DMS53 treated with DMSO at 0.1 percent for 48 hours (cell line): Measurements from ENCODE around the gene PCNT.

ENCODE experiments used
- DNase-seq: peaks from one replicate; lab custom pipeline; 2025; ENCODE audit not compliant: unreplicated experiment; lab: John Stamatoyannopoulos, UW

The PCNT gene

DNA sequence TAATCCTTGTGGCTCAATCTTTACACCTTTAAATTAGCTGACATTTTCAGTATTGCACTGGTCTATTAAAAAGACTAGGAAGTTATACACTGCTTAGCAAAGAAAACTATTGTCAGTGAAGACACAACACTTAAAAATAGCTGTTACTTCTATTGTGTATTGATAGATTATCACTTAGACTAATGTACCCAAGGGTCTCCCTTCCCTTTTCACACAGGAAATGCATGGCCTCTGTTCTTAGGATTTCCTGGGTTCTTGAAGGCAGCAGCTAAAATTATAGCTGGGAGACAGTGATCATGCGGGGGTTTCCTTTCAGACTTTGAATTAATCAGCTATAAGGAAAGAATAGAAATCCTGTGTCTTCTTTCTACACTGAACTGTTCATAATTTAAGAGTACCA is 147.6 kb downstream of the PCNT start:
- DNase-seq = no peak

DNA sequence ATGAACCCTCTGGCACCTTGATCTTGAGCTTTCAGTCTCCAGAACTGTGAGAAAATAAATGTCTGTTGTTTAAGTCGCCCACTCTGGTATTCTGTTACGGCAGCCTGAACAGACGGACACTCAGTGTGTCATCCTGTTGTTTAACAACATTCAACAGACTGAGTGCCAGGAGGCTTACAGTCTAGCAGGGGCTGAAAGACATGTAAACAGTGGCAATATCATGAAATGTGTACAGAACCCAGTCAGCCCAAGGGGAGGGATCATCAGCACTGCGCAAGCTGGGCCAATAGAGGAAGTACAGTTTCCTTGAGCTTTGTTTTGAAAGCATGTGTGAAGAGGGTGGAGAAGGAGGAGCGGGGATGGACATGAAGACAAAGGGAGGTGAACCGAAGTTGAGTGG is 148.3 kb downstream of the PCNT start:
- no peak for DNase-seq

- DNase-seq = no peak
Measured at GRCh38 chr21:46474382-46474781, 150.4 kb downstream of the PCNT start.

GRCh38 chr21:46475296-46475695 is 151.3 kb downstream of the PCNT start:
- DNase-seq = no peak

GRCh38 chr21:46477765-46478164 is 153.8 kb downstream of the PCNT start:
- no peak for DNase-seq

DNA sequence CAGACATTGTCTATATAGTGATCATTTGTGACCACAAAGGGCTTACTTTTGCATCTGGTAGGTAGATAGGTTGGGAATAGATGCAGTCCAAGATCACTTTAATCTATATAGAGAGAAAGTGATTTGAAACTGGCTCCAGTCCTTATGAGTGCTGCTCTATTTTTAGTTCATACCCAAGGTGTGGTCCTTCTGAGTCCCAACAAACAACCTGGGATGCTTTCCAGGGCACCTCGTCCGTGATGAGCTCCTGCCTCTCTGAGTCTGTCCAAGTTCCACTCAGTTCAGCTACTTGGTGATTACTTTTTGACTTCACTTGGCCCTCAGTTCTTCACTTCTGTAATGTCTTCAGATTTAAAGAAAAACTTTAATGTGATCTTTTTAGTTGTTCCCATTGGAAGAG is 155.0 kb downstream of the PCNT start:
- DNase-seq = no peak

GRCh38 chr21:46480466-46480865 is 156.5 kb downstream of the PCNT start:
- DNase-seq = no peak

DNA sequence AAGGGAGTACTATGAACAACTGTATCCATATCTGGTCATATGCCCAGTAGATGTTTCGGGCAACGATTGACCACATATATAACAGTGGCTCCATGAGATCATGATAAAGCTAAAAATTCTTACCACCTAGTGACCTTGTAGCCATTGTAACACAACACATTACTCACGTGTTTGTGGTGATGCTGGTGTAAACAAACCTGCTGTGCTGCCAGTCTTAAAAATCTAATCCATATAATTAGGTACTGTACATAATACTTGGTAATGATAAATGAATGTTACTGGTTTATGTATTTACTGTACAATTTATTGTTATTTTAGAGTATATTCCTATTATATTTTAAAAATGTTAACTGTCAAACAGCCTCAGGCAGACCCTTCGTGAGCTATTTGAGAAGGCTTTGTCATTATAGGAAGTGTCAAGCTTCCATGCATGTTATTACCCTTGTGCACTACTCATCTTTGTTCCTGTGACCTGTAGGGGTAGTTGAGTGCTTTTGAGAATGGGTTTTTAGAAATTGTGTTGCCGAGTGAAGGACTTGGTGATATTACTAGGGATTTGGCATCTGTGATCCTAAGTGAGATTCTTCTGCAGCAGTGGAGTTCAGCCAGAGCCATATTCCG is 158.4 kb downstream of the PCNT start:
- DNase-seq = no peak

GRCh38 chr21:46482846-46483231 is 158.9 kb downstream of the PCNT start:
- no peak for DNase-seq

GRCh38 chr21:46483300-46484295 is 159.6 kb downstream of the PCNT start:
- no peak for DNase-seq

- DNase-seq = no peak
Measured at GRCh38 chr21:46486481-46487126, 162.6 kb downstream of the PCNT start.

DNA sequence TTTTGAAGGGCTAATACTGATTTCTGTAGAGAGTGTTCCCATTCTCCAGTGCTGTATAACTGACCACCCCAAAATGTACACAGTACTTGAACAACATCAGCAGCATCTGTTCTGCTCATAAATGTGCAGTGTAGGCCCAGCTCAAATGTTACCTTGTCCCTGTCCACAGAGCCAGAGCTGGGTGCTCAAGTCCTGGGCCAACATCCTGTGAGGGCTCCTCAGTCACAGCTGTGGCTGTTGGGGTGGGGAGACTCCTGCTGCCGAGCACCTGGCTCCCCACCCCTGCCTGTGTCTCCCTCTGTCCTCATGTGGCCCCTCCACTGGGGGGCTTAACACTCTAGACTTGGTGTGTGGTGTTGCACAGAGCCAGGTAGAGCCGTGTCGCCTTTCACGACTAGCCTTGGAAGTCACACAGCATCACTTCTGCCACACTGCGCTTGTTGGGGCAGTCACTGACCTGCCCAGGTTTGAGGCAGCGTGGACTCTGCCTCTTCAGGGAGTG is 165.3 kb downstream of the PCNT start:
- DNase-seq = no peak

DNA sequence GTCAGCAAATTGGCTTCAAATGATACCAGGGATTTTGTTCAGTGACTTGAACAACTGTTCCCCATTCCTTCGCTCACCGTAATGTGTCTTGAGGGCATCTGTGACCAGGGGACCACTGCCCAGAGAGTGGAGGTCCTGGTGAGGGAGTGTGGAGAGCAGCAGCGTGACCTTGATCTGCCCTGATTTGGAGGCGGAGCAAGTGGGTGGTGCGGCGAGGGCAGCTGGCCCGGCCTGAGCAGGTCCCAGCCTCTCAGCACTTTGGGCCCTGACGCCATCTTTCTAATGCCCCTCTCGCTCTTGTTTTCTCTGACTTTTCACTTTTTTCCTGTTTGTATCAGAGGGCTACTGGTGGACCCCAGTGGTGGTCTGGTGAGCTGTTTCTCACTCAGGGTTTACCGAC is 165.8 kb downstream of the PCNT start:
- DNase-seq = no peak

- DNase-seq = no peak
Measured at GRCh38 chr21:46491553-46491952, 167.6 kb downstream of the PCNT start.

DNA sequence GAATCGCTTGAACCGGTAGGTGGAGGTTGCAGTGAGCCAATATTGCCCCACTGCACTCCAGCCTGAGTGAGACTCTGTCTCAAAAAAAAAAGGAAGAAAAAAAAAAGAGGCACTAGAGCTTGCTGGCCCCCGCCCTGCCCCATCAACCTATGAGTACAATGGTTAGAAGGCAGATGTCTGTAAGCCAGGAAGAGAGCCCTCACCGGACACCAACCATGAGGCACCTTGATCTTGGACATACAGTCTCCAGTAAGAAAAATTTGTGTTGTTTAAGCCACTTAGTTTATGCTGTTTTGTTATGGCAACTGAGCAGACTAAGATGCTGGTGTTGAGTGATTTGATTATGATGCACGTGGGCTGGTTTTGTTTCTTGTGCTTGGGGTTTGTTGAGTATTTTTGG is 168.9 kb downstream of the PCNT start:
- DNase-seq = no peak

- DNase-seq = no peak
Measured at GRCh38 chr21:46493828-46494227, 169.9 kb downstream of the PCNT start.
